Astrocyte (in vitro differentiated cells and primary cell): Measurements from ENCODE around the gene NUBP2. TPM values are rescaled to one million over a fixed set of nuclear protein-coding genes. Genes with fewer than 3 reads are reported as not detected.

ENCODE experiments used
- DNase-seq: peaks from one replicate; pipeline ENCODE4 v3.0.0-alpha.2; 2010; ENCODE audit warnings: low read depth
- FAIRE-seq: peaks from 2 replicates; lab custom pipeline; 2011; peaks lifted over from hg19 to GRCh38; lab: Jason Lieb, UNC
- H2AFZ ChIP-seq: 2 replicates; pipeline ENCODE4 v1.6.0; 2012; ENCODE audit warnings: low read depth, low read length, inconsistent platforms
- H3K27ac ChIP-seq: 2 replicates; pipeline ENCODE4 v1.5.1; 2011; ENCODE audit warnings: low read depth, low read length, inconsistent platforms
- H3K27me3 ChIP-seq: 2 replicates; pipeline ENCODE4 v1.6.0; 2011; ENCODE audit warnings: low read length, inconsistent platforms; ENCODE audit not compliant: insufficient read depth
- H3K36me3 ChIP-seq: 2 replicates; pipeline ENCODE4 v1.5.1; 2011; ENCODE audit warnings: low read length, inconsistent platforms; ENCODE audit not compliant: insufficient read depth
- H3K4me1 ChIP-seq: 2 replicates; pipeline ENCODE4 v1.5.1; 2011; ENCODE audit warnings: low read length, inconsistent platforms; ENCODE audit not compliant: insufficient read depth
- H3K4me2 ChIP-seq: 2 replicates; pipeline ENCODE4 v1.6.0; 2012; ENCODE audit warnings: low read length, inconsistent platforms
- H3K4me3 ChIP-seq: 2 replicates; pipeline ENCODE4 v1.5.1; 2011; ENCODE audit warnings: low read depth, mild to moderate bottlenecking, low read length, inconsistent platforms; ENCODE audit not compliant: insufficient read depth
- H3K79me2 ChIP-seq: 2 replicates; pipeline ENCODE4 v1.6.0; 2012; ENCODE audit warnings: mild to moderate bottlenecking, low read length, inconsistent platforms; ENCODE audit not compliant: insufficient read depth
- H3K9ac ChIP-seq: 2 replicates; pipeline ENCODE4 v1.6.0; 2012; ENCODE audit warnings: mild to moderate bottlenecking, low read length, inconsistent platforms
- H3K9me3 ChIP-seq: 2 replicates; pipeline ENCODE4 v1.5.1; 2012; ENCODE audit warnings: low read depth, mild to moderate bottlenecking, low read length, inconsistent platforms; ENCODE audit not compliant: insufficient read depth
- H4K20me1 ChIP-seq: 2 replicates; pipeline ENCODE4 v1.6.0; 2012; ENCODE audit warnings: low read length, inconsistent platforms; ENCODE audit not compliant: insufficient read depth
- H3K27ac Mint-ChIP-seq: one replicate; pipeline ENCODE4 v1.8.0; 2021; ENCODE audit warnings: mild to moderate bottlenecking, mixed read lengths; ENCODE audit not compliant: unreplicated experiment
- H3K27me3 Mint-ChIP-seq: one replicate; pipeline ENCODE4 v1.8.0; 2021; ENCODE audit warnings: low read depth, mixed read lengths; ENCODE audit not compliant: unreplicated experiment
- H3K36me3 Mint-ChIP-seq: one replicate; pipeline ENCODE4 v1.8.0; 2021; ENCODE audit warnings: low read depth, mixed read lengths; ENCODE audit not compliant: unreplicated experiment
- H3K4me1 Mint-ChIP-seq: one replicate; pipeline ENCODE4 v1.8.0; 2021; ENCODE audit warnings: low read depth, mixed read lengths; ENCODE audit not compliant: unreplicated experiment
- H3K4me3 Mint-ChIP-seq: one replicate; pipeline ENCODE4 v1.8.0; 2021; ENCODE audit warnings: mild to moderate bottlenecking, moderate library complexity, mixed read lengths; ENCODE audit not compliant: unreplicated experiment
- H3K9me3 Mint-ChIP-seq: one replicate; pipeline ENCODE4 v1.8.0; 2021; ENCODE audit warnings: mild to moderate bottlenecking, mixed read lengths; ENCODE audit not compliant: unreplicated experiment
- CTCF ChIP-seq: IDR thresholded peaks from 2 replicates; pipeline ENCODE4 v1.5.1; 2011; ENCODE audit warnings: low read depth, mild to moderate bottlenecking, inconsistent platforms, low read length, moderate library complexity; ENCODE audit not compliant: insufficient read depth
- EZH2 ChIP-seq: IDR thresholded peaks from 2 replicates; pipeline ENCODE4 v1.6.1; 2012; ENCODE audit warnings: mild to moderate bottlenecking, low read length, inconsistent platforms; ENCODE audit not compliant: insufficient read depth
- total RNA-seq: library from RNA; stranded (reverse); gene quantifications from 2 replicates; pipeline ENCODE4 v1.2.1, GENCODE V29; 2021

The NUBP2 gene
- total RNA-seq, 1 donor from 2014 or later: 41.4 TPM

- H4K20me1 ChIP-seq: peaks cover 54% of the 10 kb centered on the region
- H3K27me3 ChIP-seq: no peaks in the 10 kb centered on the region
- Mint-ChIP-seq H3K4me1 (peaks cover 17% of the 10 kb centered on the region), H3K4me3 (no peak overlapping the region), H3K36me3 (no peaks in the 10 kb centered on the region), H3K9me3 (no peaks in the 10 kb centered on the region), H3K27ac (no peak overlapping the region), H3K27me3 (no peaks in the 10 kb centered on the region)
- H3K27ac ChIP-seq: no peak overlapping the region
- H3K4me1 ChIP-seq: peaks cover 22% of the 10 kb centered on the region
- no peak overlapping the region for H3K4me2 ChIP-seq
- H3K9me3 ChIP-seq: peaks cover 11% of the 10 kb centered on the region
- no peak overlapping the region for H3K4me3 ChIP-seq
- peaks cover 4% of the 10 kb centered on the region for H3K36me3 ChIP-seq
- H3K9ac ChIP-seq: no peak overlapping the region
- TF ChIP-seq EZH2 (no peak), CTCF (no peak)
- DNase-seq (no peak), FAIRE-seq (no peak)
- no peak overlapping the region for H2AFZ ChIP-seq
- peaks cover 21% of the 10 kb centered on the region for H3K79me2 ChIP-seq
Measured at GRCh38 chr16:1741553-1742165, 41.1 kb upstream of the NUBP2 start.

- no peaks in the 10 kb centered on the region for H3K27me3 Mint-ChIP-seq
- Histone ChIP-seq H3K9ac (no peak overlapping the region), H3K27me3 (no peaks in the 10 kb centered on the region), H3K4me2 (no peak overlapping the region), H2AFZ (no peak overlapping the region), H3K4me3 (no peak overlapping the region), H3K9me3 (peaks cover 1% of the 10 kb centered on the region), H4K20me1 (peaks cover 39% of the 10 kb centered on the region), H3K36me3 (peaks cover 6% of the 10 kb centered on the region), H3K4me1 (peaks cover 30% of the 10 kb centered on the region), H3K79me2 (peaks cover 17% of the 10 kb centered on the region), H3K27ac (no peak overlapping the region)
- H3K4me1 Mint-ChIP-seq: peaks cover 19% of the 10 kb centered on the region
- no peak for DNase-seq
- H3K36me3 Mint-ChIP-seq: peaks cover 3% of the 10 kb centered on the region
- H3K4me3 Mint-ChIP-seq: no peak overlapping the region
- H3K27ac Mint-ChIP-seq: peak overlapping the region; percentile 34
- no peak for FAIRE-seq
- no peaks in the 10 kb centered on the region for H3K9me3 Mint-ChIP-seq
- TF ChIP-seq CTCF: no peak
- no peak for TF ChIP-seq EZH2
Measured at GRCh38 chr16:1743376-1744337, 39.1 kb upstream of the NUBP2 start.
